Activated naive CD4-positive, alpha-beta T cell treated with anti-CD3 and anti-CD28 coated beads for 36 hours (primary cell): Measurements from ENCODE around the gene ITFG2. TPM values are rescaled to one million over a fixed set of nuclear protein-coding genes. Genes with fewer than 3 reads are reported as not detected.
"Not testable (repeated sequence)": the region's sequence is repeated elsewhere in the genome, so short reads cannot be mapped to it uniquely, and the experiment has no call there.

Source experiments
- CTCF ChIA-PET: fragments of 350-600 bp; sonication (Branson Sonifier 250); formaldehyde crosslinking; loops from one replicate; lab custom pipeline; 2021; ENCODE audit warnings: antibody characterized with exemption; lab: Charles Lee
- DNase-seq: peaks from one replicate; pipeline ENCODE4 v3.0.0-alpha.2; 2020
- H3K27ac Mint-ChIP-seq: one replicate; pipeline ENCODE4 v1.8.0; 2021; ENCODE audit warnings: mild to moderate bottlenecking, mixed read lengths
- H3K27me3 Mint-ChIP-seq: one replicate; pipeline ENCODE4 v1.8.0; 2021; ENCODE audit warnings: low read depth, mixed read lengths
- H3K36me3 Mint-ChIP-seq: one replicate; pipeline ENCODE4 v1.8.0; 2021; ENCODE audit warnings: low read depth, mixed read lengths
- H3K4me1 Mint-ChIP-seq: one replicate; pipeline ENCODE4 v1.8.0; 2021; ENCODE audit warnings: low read depth, mixed read lengths
- H3K4me3 Mint-ChIP-seq: one replicate; pipeline ENCODE4 v1.8.0; 2021; ENCODE audit warnings: mild to moderate bottlenecking, moderate library complexity, mixed read lengths
- H3K9me3 Mint-ChIP-seq: one replicate; pipeline ENCODE4 v1.8.0; 2021; ENCODE audit warnings: mixed read lengths
- intact Hi-C: fragments of 100-400 bp; cut with micrococcal nuclease; formaldehyde crosslinking; loops from one replicate; pipeline ENCODE4 v1.15.1; 2023
- total RNA-seq, 2 experiments: library from RNA; stranded (reverse); gene quantifications; one replicate each; pipeline ENCODE4 v1.2.3, GENCODE V29; 2021

ITFG2 gene
- total RNA-seq, 2 experiments from 2014 or later, result 27.5 to 30.5 TPM

- CTCF ChIA-PET, result interaction anchor here (1.1 to 1.6 kb wide), 2 partner anchors 10 to 87 kb away, joined by 3 to 4 read pairs; no protein-coding TSS in a partner anchor
- no peaks in the 10 kb centered on the region for H3K27me3 Mint-ChIP-seq
- H3K9me3 Mint-ChIP-seq, result no peaks in the 10 kb centered on the region
- intact Hi-C loops, result no loop called here
- peaks cover 2% of the 10 kb centered on the region for H3K4me1 Mint-ChIP-seq
- no peak for DNase-seq
- H3K27ac Mint-ChIP-seq, result no peak overlapping the region
- H3K4me3 Mint-ChIP-seq, result no peak overlapping the region
- peaks cover 24% of the 10 kb centered on the region for H3K36me3 Mint-ChIP-seq
These were observed 45.1 kb downstream of the ITFG2 start for GRCh38 chr12:2857576-2857975.

GRCh38 chr12:2858334-2858733 lies 45.9 kb downstream of the ITFG2 start:
- Mint-ChIP-seq H3K27ac (peak overlapping the region; percentile 41), H3K4me1 (peaks cover 2% of the 10 kb centered on the region), H3K27me3 (no peaks in the 10 kb centered on the region), H3K4me3 (no peak overlapping the region), H3K36me3 (peaks cover 31% of the 10 kb centered on the region), H3K9me3 (no peaks in the 10 kb centered on the region)
- intact Hi-C loops, result no loop called here
- no peak for DNase-seq
- CTCF ChIA-PET, result interaction anchor here (1.6 kb wide), 1 partner anchor 86 kb away, joined by 4 read pairs; no protein-coding TSS in a partner anchor

- Mint-ChIP-seq H3K9me3 (no peaks in the 10 kb centered on the region), H3K4me3 (no peak overlapping the region), H3K27me3 (no peaks in the 10 kb centered on the region), H3K27ac (peak overlapping the region; percentile 61), H3K4me1 (no peaks in the 10 kb centered on the region), H3K36me3 (peaks cover 36% of the 10 kb centered on the region)
- CTCF ChIA-PET, result interaction anchor here (0.6 to 1.6 kb wide), 2 partner anchors 9 to 86 kb away, joined by 3 to 4 read pairs; no protein-coding TSS in a partner anchor
- no peak for DNase-seq
- intact Hi-C loops, result no loop called here
These were observed 46.5 kb downstream of the ITFG2 start for GRCh38 chr12:2858944-2859421.

DNA sequence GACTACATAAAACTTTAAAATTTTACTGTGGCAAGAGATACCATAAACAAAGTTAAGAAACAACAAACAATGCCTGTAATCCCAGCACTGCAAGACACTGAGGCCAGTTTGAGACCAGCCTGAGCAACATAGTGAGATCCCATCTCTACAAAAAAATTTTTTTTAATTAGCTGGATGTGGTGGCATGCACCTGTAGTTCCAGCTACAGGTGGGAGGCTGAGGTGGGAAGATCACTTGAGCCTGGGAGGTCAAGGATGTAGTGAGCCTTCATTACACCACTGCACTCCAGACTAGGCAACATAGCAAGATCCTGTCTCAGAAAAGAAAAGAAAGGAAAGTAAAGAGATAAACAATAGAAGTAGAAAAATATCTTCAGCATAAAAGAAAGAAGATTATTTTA lies 47.7 kb downstream of the ITFG2 start:
- H3K27ac Mint-ChIP-seq, result no peak overlapping the region
- H3K36me3 Mint-ChIP-seq, result peaks cover 47% of the 10 kb centered on the region
- H3K4me1 Mint-ChIP-seq, result no peaks in the 10 kb centered on the region
- CTCF ChIA-PET, result no interaction called here
- no peak for DNase-seq
- H3K4me3 Mint-ChIP-seq, result no peak overlapping the region
- intact Hi-C loops, result no loop called here
- H3K27me3 Mint-ChIP-seq, result no peaks in the 10 kb centered on the region
- no peaks in the 10 kb centered on the region for H3K9me3 Mint-ChIP-seq

- peaks cover 64% of the 10 kb centered on the region for H3K36me3 Mint-ChIP-seq
- no peaks in the 10 kb centered on the region for H3K9me3 Mint-ChIP-seq
- no peak overlapping the region for H3K4me3 Mint-ChIP-seq
- intact Hi-C loops, result no loop called here
- H3K4me1 Mint-ChIP-seq, result no peaks in the 10 kb centered on the region
- H3K27ac Mint-ChIP-seq, result no peak overlapping the region
- H3K27me3 Mint-ChIP-seq, result no peaks in the 10 kb centered on the region
- no peak for DNase-seq
- CTCF ChIA-PET, result interaction anchor here (1.0 to 1.7 kb wide), 3 partner anchors 9 to 82 kb away, joined by 4 to 9 read pairs (median 5); no protein-coding TSS in a partner anchor
These were observed 50.4 kb downstream of the ITFG2 start for GRCh38 chr12:2862876-2863275.

GRCh38 chr12:2863402-2863801 lies 50.9 kb downstream of the ITFG2 start:
- H3K36me3 Mint-ChIP-seq, result peaks cover 68% of the 10 kb centered on the region
- intact Hi-C loops, H3K4me1 Mint-ChIP-seq, H3K27ac Mint-ChIP-seq, H3K27me3 Mint-ChIP-seq, DNase-seq, H3K9me3 Mint-ChIP-seq, H3K4me3 Mint-ChIP-seq: not testable (repeated sequence)
- CTCF ChIA-PET, result interaction anchor here (1.0 to 1.6 kb wide), 4 partner anchors 50 to 274 kb away, joined by 3 to 5 read pairs (median 4); no protein-coding TSS in a partner anchor

GRCh38 chr12:2864198-2864597 lies 51.7 kb downstream of the ITFG2 start:
- Mint-ChIP-seq H3K4me1 (peaks cover 9% of the 10 kb centered on the region), H3K9me3 (no peaks in the 10 kb centered on the region), H3K4me3 (no peak overlapping the region), H3K36me3 (peaks cover 70% of the 10 kb centered on the region), H3K27ac (no peak overlapping the region), H3K27me3 (no peaks in the 10 kb centered on the region)
- no peak for DNase-seq
- intact Hi-C loops, result no loop called here
- CTCF ChIA-PET, result interaction anchor here (0.6 to 1.4 kb wide), 5 partner anchors 10 to 273 kb away, joined by 3 to 4 read pairs (median 3); no protein-coding TSS in a partner anchor

DNA sequence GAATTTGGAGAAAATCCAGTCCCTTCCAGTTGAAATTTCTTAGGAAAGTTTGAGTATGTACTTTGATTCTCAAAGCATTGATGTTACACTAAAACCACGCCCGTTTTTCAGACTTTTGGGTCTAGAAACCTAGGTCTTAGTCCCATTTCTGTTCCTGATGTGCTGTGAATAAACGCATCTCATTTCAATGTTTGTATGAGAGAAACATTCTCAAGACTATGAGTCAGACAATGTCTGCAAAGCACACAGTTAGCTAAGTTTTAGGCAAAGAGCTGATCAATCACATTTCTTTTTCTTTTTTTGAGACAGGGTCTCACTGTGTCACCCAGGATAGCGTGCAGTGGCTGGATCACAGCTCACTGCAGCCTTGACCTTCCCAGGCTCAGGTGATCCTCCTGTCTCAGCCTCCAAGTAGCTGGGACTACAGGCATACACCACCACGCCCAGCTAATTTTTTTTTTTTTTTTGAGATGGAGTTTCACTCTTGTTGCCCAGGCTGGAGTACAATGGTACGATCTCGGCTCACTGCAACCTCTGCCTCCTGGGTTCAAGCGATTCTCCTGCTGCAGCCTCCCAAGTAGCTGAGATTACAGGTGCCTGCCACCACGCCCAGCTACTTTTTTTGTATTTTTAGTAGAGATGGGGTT lies 56.6 kb downstream of the ITFG2 start:
- peaks cover 56% of the 10 kb centered on the region for H3K36me3 Mint-ChIP-seq
- CTCF ChIA-PET, result interaction anchor here (0.6 to 1.9 kb wide), 2 partner anchors 14 to 74 kb away, joined by 3 to 5 read pairs; no protein-coding TSS in a partner anchor
- H3K4me3 Mint-ChIP-seq, result not testable (repeated sequence)

More for the DNA sequence above, 56.6 kb downstream of the ITFG2 start:
- H3K27ac Mint-ChIP-seq, H3K4me1 Mint-ChIP-seq, DNase-seq, H3K9me3 Mint-ChIP-seq, H3K27me3 Mint-ChIP-seq: not testable (repeated sequence)
- intact Hi-C loops, result loop anchor here (5.0 kb wide), 1 partner anchor 88 kb away; the partner anchor contains the start of gene TEAD4

Other genes with a start within 250 kb of the ITFG2 start
- gene FKBP4, start 17.7 kb upstream of the ITFG2 start, total RNA-seq, result 100 to 1,000 TPM; 139 TPM
- not detected for gene NRIP2, start 22.4 kb downstream of the ITFG2 start, total RNA-seq
- not detected for gene TEX52, start 44.4 kb downstream of the ITFG2 start, total RNA-seq
- gene FOXM1, start 64.5 kb downstream of the ITFG2 start, total RNA-seq, result 10 to 100 TPM; 74.6 to 80.5 TPM
- gene RHNO1, start 64.6 kb downstream of the ITFG2 start, total RNA-seq, result 10 to 100 TPM; 64.6 to 68.1 TPM
- gene TULP3, start 78.2 kb downstream of the ITFG2 start, total RNA-seq, result 1 to 10 TPM; 4.1 to 4.4 TPM
- gene TEAD4, start 146.7 kb downstream of the ITFG2 start, total RNA-seq, result 1 to 10 TPM; 3.7 to 4.5 TPM